Measurements from ENCODE around the gene B3GAT2.
"Not testable (repeated sequence)": the region's sequence is repeated elsewhere in the genome, so short reads cannot be mapped to it uniquely, and the experiment has no call there.

B3GAT2 gene

GRCh38 chr6:70955441-70956190 lies 1.2 kb downstream of the B3GAT2 start:
- peak overlapping the region; percentile 53 for H3K4me3 ChIP-seq (ENCODE audit: low read length)
- no peaks in the 10 kb centered on the region for H3K36me3 ChIP-seq (ENCODE audit: insufficient read depth, low read length)
- H2AFZ ChIP-seq (ENCODE audit: low read depth, low read length): peak overlapping the region; percentile 81
- H3K9me3 ChIP-seq (ENCODE audit: low read length): no peaks in the 10 kb centered on the region
- peaks cover 67% of the 10 kb centered on the region for H3K27me3 ChIP-seq (ENCODE audit: insufficient read depth, low read length)
- peaks cover 13% of the 10 kb centered on the region for H3K4me1 ChIP-seq (ENCODE audit: insufficient read depth, low read length)

- Histone ChIP-seq H3K27me3 (ENCODE audit: insufficient read depth, low read length) (peaks cover 67% of the 10 kb centered on the region), H3K4me3 (ENCODE audit: low read length) (no peak overlapping the region), H2AFZ (ENCODE audit: low read depth, low read length) (no peak overlapping the region), H3K36me3 (ENCODE audit: insufficient read depth, low read length) (no peaks in the 10 kb centered on the region), H3K4me1 (ENCODE audit: insufficient read depth, low read length) (peaks cover 13% of the 10 kb centered on the region), H3K9me3 (ENCODE audit: low read length) (no peaks in the 10 kb centered on the region)
Measured at GRCh38 chr6:70954750-70955149, 2.1 kb downstream of the B3GAT2 start.

- Histone ChIP-seq H3K4me3 (ENCODE audit: low read length) (no peak overlapping the region), H3K36me3 (ENCODE audit: insufficient read depth, low read length) (no peaks in the 10 kb centered on the region), H3K9me3 (ENCODE audit: low read length) (no peaks in the 10 kb centered on the region), H3K4me1 (ENCODE audit: insufficient read depth, low read length) (peaks cover 13% of the 10 kb centered on the region), H2AFZ (ENCODE audit: low read depth, low read length) (no peak overlapping the region), H3K27me3 (ENCODE audit: insufficient read depth, low read length) (peaks cover 65% of the 10 kb centered on the region)
Measured at GRCh38 chr6:70954176-70954575, 2.7 kb downstream of the B3GAT2 start.

GRCh38 chr6:70952608-70953165 lies 4.2 kb downstream of the B3GAT2 start:
- Histone ChIP-seq H3K36me3 (ENCODE audit: insufficient read depth, low read length) (no peaks in the 10 kb centered on the region), H3K4me1 (ENCODE audit: insufficient read depth, low read length) (peaks cover 13% of the 10 kb centered on the region), H3K4me3 (ENCODE audit: low read length) (no peak overlapping the region), H3K27me3 (ENCODE audit: insufficient read depth, low read length) (peaks cover 50% of the 10 kb centered on the region), H3K9me3 (ENCODE audit: low read length) (no peaks in the 10 kb centered on the region), H2AFZ (ENCODE audit: low read depth, low read length) (no peak overlapping the region)

- not testable (repeated sequence) for H3K27me3 ChIP-seq (ENCODE audit: insufficient read depth, low read length); H2AFZ ChIP-seq (ENCODE audit: low read depth, low read length); H3K4me1 ChIP-seq (ENCODE audit: insufficient read depth, low read length); H3K4me3 ChIP-seq (ENCODE audit: low read length); H3K36me3 ChIP-seq (ENCODE audit: insufficient read depth, low read length); H3K9me3 ChIP-seq (ENCODE audit: low read length)
Measured at GRCh38 chr6:70944321-70944720, 12.5 kb downstream of the B3GAT2 start.

GRCh38 chr6:70933853-70934252 lies 23.0 kb downstream of the B3GAT2 start:
- Histone ChIP-seq H2AFZ (ENCODE audit: low read depth, low read length) (no peak overlapping the region), H3K4me3 (ENCODE audit: low read length) (no peak overlapping the region), H3K9me3 (ENCODE audit: low read length) (no peaks in the 10 kb centered on the region), H3K27me3 (ENCODE audit: insufficient read depth, low read length) (no peaks in the 10 kb centered on the region), H3K36me3 (ENCODE audit: insufficient read depth, low read length) (no peaks in the 10 kb centered on the region), H3K4me1 (ENCODE audit: insufficient read depth, low read length) (no peaks in the 10 kb centered on the region)

- Histone ChIP-seq H3K9me3 (ENCODE audit: low read length) (no peaks in the 10 kb centered on the region), H2AFZ (ENCODE audit: low read depth, low read length) (no peak overlapping the region), H3K4me3 (ENCODE audit: low read length) (no peak overlapping the region), H3K27me3 (ENCODE audit: insufficient read depth, low read length) (no peaks in the 10 kb centered on the region), H3K4me1 (ENCODE audit: insufficient read depth, low read length) (no peaks in the 10 kb centered on the region), H3K36me3 (ENCODE audit: insufficient read depth, low read length) (no peaks in the 10 kb centered on the region)
Measured at GRCh38 chr6:70905742-70906141, 51.1 kb downstream of the B3GAT2 start.

- H2AFZ ChIP-seq (ENCODE audit: low read depth, low read length): no peak overlapping the region
- no peak overlapping the region for H3K4me3 ChIP-seq (ENCODE audit: low read length)
- no peaks in the 10 kb centered on the region for H3K9me3 ChIP-seq (ENCODE audit: low read length)
- H3K27me3 ChIP-seq (ENCODE audit: insufficient read depth, low read length): no peaks in the 10 kb centered on the region
- no peaks in the 10 kb centered on the region for H3K4me1 ChIP-seq (ENCODE audit: insufficient read depth, low read length)
- H3K36me3 ChIP-seq (ENCODE audit: insufficient read depth, low read length): no peaks in the 10 kb centered on the region
Measured at GRCh38 chr6:70903665-70904452, 53.0 kb downstream of the B3GAT2 start.

- Histone ChIP-seq H3K9me3 (ENCODE audit: low read length) (no peaks in the 10 kb centered on the region), H3K27me3 (ENCODE audit: insufficient read depth, low read length) (no peaks in the 10 kb centered on the region), H3K4me3 (ENCODE audit: low read length) (no peak overlapping the region), H3K36me3 (ENCODE audit: insufficient read depth, low read length) (no peaks in the 10 kb centered on the region), H2AFZ (ENCODE audit: low read depth, low read length) (no peak overlapping the region), H3K4me1 (ENCODE audit: insufficient read depth, low read length) (no peaks in the 10 kb centered on the region)
Measured at GRCh38 chr6:70901324-70901723, 55.5 kb downstream of the B3GAT2 start.

GRCh38 chr6:70900047-70900446 lies 56.8 kb downstream of the B3GAT2 start:
- no peaks in the 10 kb centered on the region for H3K9me3 ChIP-seq (ENCODE audit: low read length)
- no peaks in the 10 kb centered on the region for H3K27me3 ChIP-seq (ENCODE audit: insufficient read depth, low read length)
- no peak overlapping the region for H2AFZ ChIP-seq (ENCODE audit: low read depth, low read length)
- no peaks in the 10 kb centered on the region for H3K36me3 ChIP-seq (ENCODE audit: insufficient read depth, low read length)
- H3K4me3 ChIP-seq (ENCODE audit: low read length): no peak overlapping the region
- no peaks in the 10 kb centered on the region for H3K4me1 ChIP-seq (ENCODE audit: insufficient read depth, low read length)

GRCh38 chr6:70894001-70894400 lies 62.9 kb downstream of the B3GAT2 start:
- no peak overlapping the region for H2AFZ ChIP-seq (ENCODE audit: low read depth, low read length)
- H3K9me3 ChIP-seq (ENCODE audit: low read length): no peaks in the 10 kb centered on the region
- H3K4me3 ChIP-seq (ENCODE audit: low read length): no peak overlapping the region
- no peaks in the 10 kb centered on the region for H3K27me3 ChIP-seq (ENCODE audit: insufficient read depth, low read length)
- no peaks in the 10 kb centered on the region for H3K36me3 ChIP-seq (ENCODE audit: insufficient read depth, low read length)
- H3K4me1 ChIP-seq (ENCODE audit: insufficient read depth, low read length): no peaks in the 10 kb centered on the region

- Histone ChIP-seq H3K27me3 (ENCODE audit: insufficient read depth, low read length) (no peaks in the 10 kb centered on the region), H2AFZ (ENCODE audit: low read depth, low read length) (no peak overlapping the region), H3K4me1 (ENCODE audit: insufficient read depth, low read length) (no peaks in the 10 kb centered on the region), H3K4me3 (ENCODE audit: low read length) (no peak overlapping the region), H3K36me3 (ENCODE audit: insufficient read depth, low read length) (no peaks in the 10 kb centered on the region), H3K9me3 (ENCODE audit: low read length) (no peaks in the 10 kb centered on the region)
Measured at GRCh38 chr6:70889270-70889669, 67.6 kb downstream of the B3GAT2 start.

- Histone ChIP-seq H3K4me3 (ENCODE audit: low read length) (no peak overlapping the region), H3K4me1 (ENCODE audit: insufficient read depth, low read length) (no peaks in the 10 kb centered on the region), H3K36me3 (ENCODE audit: insufficient read depth, low read length) (no peaks in the 10 kb centered on the region), H2AFZ (ENCODE audit: low read depth, low read length) (no peak overlapping the region), H3K27me3 (ENCODE audit: insufficient read depth, low read length) (no peaks in the 10 kb centered on the region), H3K9me3 (ENCODE audit: low read length) (no peaks in the 10 kb centered on the region)
Measured at GRCh38 chr6:70886661-70887060, 70.2 kb downstream of the B3GAT2 start.

Data from neuron (in vitro differentiated cells).